Activated CD4-positive, alpha-beta T cell treated with anti-CD3 and anti-CD28 coated beads, Interleukin-2, Interleukin-6, amounts not matched to agents 100 ng/mL and 50 ng/mL, durations not matched to agents 16 hours and 8 hours (primary cell): Measurements from ENCODE around the gene OPCML.

Experiments used
- DNase-seq: peaks from one replicate; pipeline ENCODE4 v3.0.0-alpha.2; 2020

The OPCML gene

GRCh38 chr11:133536198-133536597 lies 3.9 kb upstream of the OPCML start:
- no peak for DNase-seq

- DNase-seq, result no peak
These were observed 904 bp upstream of the OPCML start for GRCh38 chr11:133533205-133533604.

GRCh38 chr11:133531458-133531857 lies 843 bp downstream of the OPCML start:
- DNase-seq, result no peak

GRCh38 chr11:133530501-133530835 lies 1.8 kb downstream of the OPCML start:
- no peak for DNase-seq

GRCh38 chr11:133529807-133530500 lies 2.3 kb downstream of the OPCML start:
- no peak for DNase-seq

- DNase-seq, result no peak
These were observed 5.5 kb downstream of the OPCML start for GRCh38 chr11:133526790-133527189.

GRCh38 chr11:133525976-133526375 lies 6.3 kb downstream of the OPCML start:
- DNase-seq, result no peak

- no peak for DNase-seq
These were observed 7.8 kb downstream of the OPCML start for GRCh38 chr11:133524488-133524887.

- no peak for DNase-seq
These were observed 10.0 kb downstream of the OPCML start for GRCh38 chr11:133522344-133522743.

GRCh38 chr11:133521502-133521901 lies 10.8 kb downstream of the OPCML start:
- DNase-seq, result no peak

GRCh38 chr11:133520707-133521106 lies 11.6 kb downstream of the OPCML start:
- no peak for DNase-seq

GRCh38 chr11:133519560-133519959 lies 12.7 kb downstream of the OPCML start:
- DNase-seq, result no peak

- no peak for DNase-seq
These were observed 13.5 kb downstream of the OPCML start for GRCh38 chr11:133518702-133519264.

- no peak for DNase-seq
These were observed 15.5 kb downstream of the OPCML start for GRCh38 chr11:133516845-133517244.

- DNase-seq, result no peak
These were observed 17.2 kb downstream of the OPCML start for GRCh38 chr11:133515107-133515506.

- no peak for DNase-seq
These were observed 22.2 kb downstream of the OPCML start for GRCh38 chr11:133509924-133510697.

- no peak for DNase-seq
These were observed 23.8 kb downstream of the OPCML start for GRCh38 chr11:133508468-133508867.

- no peak for DNase-seq
These were observed 25.1 kb downstream of the OPCML start for GRCh38 chr11:133507185-133507584.

- no peak for DNase-seq
These were observed 25.7 kb downstream of the OPCML start for GRCh38 chr11:133506551-133507094.

- no peak for DNase-seq
These were observed 26.3 kb downstream of the OPCML start for GRCh38 chr11:133506023-133506422.

GRCh38 chr11:133504906-133505305 lies 27.4 kb downstream of the OPCML start:
- DNase-seq, result no peak

GRCh38 chr11:133503776-133504175 lies 28.5 kb downstream of the OPCML start:
- no peak for DNase-seq

- no peak for DNase-seq
These were observed 29.1 kb downstream of the OPCML start for GRCh38 chr11:133503236-133503635.
